Mammary epithelial cell (primary cell): Measurements from ENCODE around the gene CENPT.

Experiments used
- CTCF ChIP-seq, 2 donors: IDR thresholded peaks in 1 of 2; conservative IDR thresholded peaks in 1 of 2; 2 replicates each; pipeline ENCODE4 v1.5.1; 2011 to 2012; ENCODE audit warnings: inconsistent platforms in 2 of 2, low read length in 2 of 2, mild to moderate bottlenecking in 2 of 2, control low read depth in 1 of 2, low read depth in 1 of 2; ENCODE audit not compliant: insufficient read depth in 1 of 2; ENCODE audit errors: extremely low read depth in 1 of 2
- EZH2 ChIP-seq: IDR thresholded peaks from 2 replicates; pipeline ENCODE4 v1.6.1; 2012; ENCODE audit warnings: low read length, inconsistent platforms, borderline replicate concordance

- TF ChIP-seq EZH2, result no peak
- no peak for TF ChIP-seq CTCF (conservative IDR thresholded peaks at IDR 0.05 in 1 of 2, IDR thresholded peaks at IDR 0.05 in 1 of 2; ENCODE audit: extremely low read depth in 1 of 2, insufficient read depth in 1 of 2, low read depth in 1 of 2, low read length in 2 of 2)
These were observed 45.6 kb upstream of the CENPT start, which contains the start of gene PSKH1 for GRCh38 chr16:67892899-67893742.
